Stimulated activated naive B cell treated with anti-CD40 and anti-IgM and Interleukin-4, amounts not matched to agents 10 μg/mL and 1 μg/mL and 100 μg/mL, for 72 hours (primary cell): Measurements from ENCODE around the gene TBCE.
"Not testable (repeated sequence)": the region's sequence is repeated elsewhere in the genome, so short reads cannot be mapped to it uniquely, and the experiment has no call there.

Experiments used
- ATAC-seq, 2 donors: fragments of 150-1000 bp; cut with Tn5 transposase; replicated peaks; 2 replicates each; pipeline ENCODE4 v1.10.0; 2021; ENCODE audit warnings: moderate library complexity in 1 of 2
- DNase-seq: peaks from one replicate; pipeline ENCODE4 v3.0.0; 2021
- H3K27ac Mint-ChIP-seq: one replicate; pipeline ENCODE4 v1.8.0; 2022; ENCODE audit warnings: mild to moderate bottlenecking, mixed read lengths
- H3K27me3 Mint-ChIP-seq, 2 donors: one replicate each; pipeline ENCODE4 v1.8.0; 2022; ENCODE audit warnings: mixed read lengths in 2 of 2
- H3K36me3 Mint-ChIP-seq, 2 donors: one replicate each; pipeline ENCODE4 v1.8.0; 2022; ENCODE audit warnings: mixed read lengths in 2 of 2, mild to moderate bottlenecking in 1 of 2
- H3K4me1 Mint-ChIP-seq, 2 donors: one replicate each; pipeline ENCODE4 v1.8.0; 2022; ENCODE audit warnings: mixed read lengths in 2 of 2, mild to moderate bottlenecking in 1 of 2
- H3K4me3 Mint-ChIP-seq, 2 donors: one replicate each; pipeline ENCODE4 v1.8.0; 2022; ENCODE audit warnings: mild to moderate bottlenecking in 2 of 2, mixed read lengths in 2 of 2, moderate library complexity in 1 of 2
- H3K9me3 Mint-ChIP-seq, 2 donors: one replicate each; pipeline ENCODE4 v1.8.0; 2022; ENCODE audit warnings: mixed read lengths in 2 of 2, mild to moderate bottlenecking in 1 of 2

TBCE gene

GRCh38 chr1:235336903-235337302 is 30.3 kb upstream of the TBCE start:
- Mint-ChIP-seq H3K27me3 (no peaks in the 10 kb centered on the region), H3K4me1 (peaks cover 8 to 21% of the 10 kb centered on the region in 2 donors), H3K9me3 (no peaks in the 10 kb centered on the region), H3K4me3 (peak overlapping the region; percentile 39 to 51), H3K27ac (peak overlapping the region; percentile 75), H3K36me3 (peaks cover 12 to 14% of the 10 kb centered on the region in 2 donors)
- ATAC-seq (peak; percentile 63 to 70), DNase-seq (no peak)

GRCh38 chr1:235339746-235340145 is 27.5 kb upstream of the TBCE start:
- DNase-seq (no peak), ATAC-seq (no peak)
- H3K9me3 Mint-ChIP-seq: no peaks in the 10 kb centered on the region
- H3K27ac Mint-ChIP-seq: peak overlapping the region; percentile 20
- peaks cover 22 to 28% of the 10 kb centered on the region in 2 donors for H3K36me3 Mint-ChIP-seq
- no peak overlapping the region for H3K4me3 Mint-ChIP-seq
- H3K4me1 Mint-ChIP-seq: peaks cover 6 to 8% of the 10 kb centered on the region in 2 donors
- H3K27me3 Mint-ChIP-seq: no peaks in the 10 kb centered on the region

GRCh38 chr1:235341334-235341733 is 25.9 kb upstream of the TBCE start:
- DNase-seq (no peak), ATAC-seq (no peak)
- no peak overlapping the region for H3K27ac Mint-ChIP-seq
- no peaks in the 10 kb centered on the region for H3K9me3 Mint-ChIP-seq
- no peak overlapping the region for H3K4me3 Mint-ChIP-seq
- H3K4me1 Mint-ChIP-seq: peaks cover 7 to 12% of the 10 kb centered on the region in 2 donors
- H3K36me3 Mint-ChIP-seq: peaks cover 28 to 35% of the 10 kb centered on the region in 2 donors
- H3K27me3 Mint-ChIP-seq: no peaks in the 10 kb centered on the region

GRCh38 chr1:235342039-235342438 is 25.2 kb upstream of the TBCE start:
- Mint-ChIP-seq H3K27ac (no peak overlapping the region), H3K4me3 (no peak overlapping the region), H3K36me3 (peaks cover 27 to 36% of the 10 kb centered on the region in 2 donors), H3K4me1 (peaks cover 2 to 6% of the 10 kb centered on the region in 2 donors), H3K27me3 (no peaks in the 10 kb centered on the region), H3K9me3 (no peaks in the 10 kb centered on the region)
- no peak for DNase-seq
- ATAC-seq: no peak

DNA sequence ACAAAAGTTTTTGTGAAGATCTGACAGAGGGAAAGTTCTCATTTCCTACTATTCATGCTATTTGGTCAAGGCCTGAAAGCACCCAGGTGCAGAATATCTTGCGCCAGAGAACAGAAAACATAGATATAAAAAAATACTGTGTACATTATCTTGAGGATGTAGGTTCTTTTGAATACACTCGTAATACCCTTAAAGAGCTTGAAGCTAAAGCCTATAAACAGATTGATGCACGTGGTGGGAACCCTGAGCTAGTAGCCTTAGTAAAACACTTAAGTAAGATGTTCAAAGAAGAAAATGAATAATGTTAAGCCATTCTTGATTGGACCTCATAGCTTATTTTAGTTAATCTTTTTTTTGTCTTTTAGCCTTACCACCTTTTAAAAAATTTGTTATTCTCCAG is 24.8 kb upstream of the TBCE start:
- H3K4me1 Mint-ChIP-seq: peaks cover 2 to 4% of the 10 kb centered on the region in 2 donors
- no peaks in the 10 kb centered on the region for H3K27me3 Mint-ChIP-seq
- DNase-seq (no peak), ATAC-seq (no peak)
- peaks cover 27 to 36% of the 10 kb centered on the region in 2 donors for H3K36me3 Mint-ChIP-seq
- H3K4me3 Mint-ChIP-seq: no peak overlapping the region
- H3K27ac Mint-ChIP-seq: no peak overlapping the region
- H3K9me3 Mint-ChIP-seq: no peaks in the 10 kb centered on the region

DNA sequence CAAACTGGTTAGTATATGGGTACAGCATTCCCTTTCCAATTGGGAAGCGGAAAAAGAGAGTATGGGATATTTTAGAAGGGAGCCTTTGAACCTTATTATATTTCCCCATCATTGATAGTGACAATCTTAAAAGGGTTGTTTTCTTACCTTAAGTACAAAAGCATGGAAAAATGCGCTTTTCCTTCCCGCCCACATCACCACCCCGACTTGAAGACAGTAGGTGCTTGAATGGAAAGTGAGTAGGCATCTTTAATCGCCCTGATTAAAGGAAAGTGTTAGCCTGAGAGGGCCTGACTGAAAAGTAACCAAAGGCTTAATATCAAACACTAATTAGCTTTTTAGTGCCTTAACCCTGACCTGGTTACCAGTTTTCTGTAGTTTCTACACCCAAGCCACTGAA is 23.5 kb upstream of the TBCE start:
- Mint-ChIP-seq H3K4me3 (no peak overlapping the region), H3K27me3 (no peaks in the 10 kb centered on the region), H3K36me3 (peaks cover 26 to 38% of the 10 kb centered on the region in 2 donors), H3K27ac (no peak overlapping the region), H3K4me1 (peaks cover 2 to 4% of the 10 kb centered on the region in 2 donors), H3K9me3 (no peaks in the 10 kb centered on the region)
- ATAC-seq: no peak
- no peak for DNase-seq

DNA sequence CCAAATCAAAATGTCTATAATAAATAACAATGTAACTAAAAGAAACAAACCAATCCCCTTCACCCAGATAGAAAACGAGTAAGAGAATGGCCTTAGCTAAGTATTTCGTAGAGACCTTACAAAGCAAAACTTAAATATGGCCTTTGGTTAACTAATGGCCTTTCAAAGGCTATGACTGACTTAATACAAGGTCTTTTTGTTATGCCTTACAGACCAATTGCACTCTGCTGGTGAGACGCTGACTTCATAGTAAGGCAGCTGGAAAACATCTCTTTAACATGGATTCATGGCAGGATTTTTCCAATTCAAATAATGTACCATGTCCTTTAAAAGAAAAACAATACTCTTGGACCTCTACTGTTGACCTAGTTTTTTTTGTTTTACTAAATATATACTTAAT is 15.8 kb upstream of the TBCE start:
- H3K27ac Mint-ChIP-seq: no peak overlapping the region
- H3K4me1 Mint-ChIP-seq: no peaks in the 10 kb centered on the region
- peaks cover 5 to 10% of the 10 kb centered on the region in 2 donors for H3K36me3 Mint-ChIP-seq
- H3K4me3 Mint-ChIP-seq: no peak overlapping the region
- H3K27me3 Mint-ChIP-seq: no peaks in the 10 kb centered on the region
- DNase-seq (no peak), ATAC-seq (no peak)
- no peaks in the 10 kb centered on the region for H3K9me3 Mint-ChIP-seq

DNA sequence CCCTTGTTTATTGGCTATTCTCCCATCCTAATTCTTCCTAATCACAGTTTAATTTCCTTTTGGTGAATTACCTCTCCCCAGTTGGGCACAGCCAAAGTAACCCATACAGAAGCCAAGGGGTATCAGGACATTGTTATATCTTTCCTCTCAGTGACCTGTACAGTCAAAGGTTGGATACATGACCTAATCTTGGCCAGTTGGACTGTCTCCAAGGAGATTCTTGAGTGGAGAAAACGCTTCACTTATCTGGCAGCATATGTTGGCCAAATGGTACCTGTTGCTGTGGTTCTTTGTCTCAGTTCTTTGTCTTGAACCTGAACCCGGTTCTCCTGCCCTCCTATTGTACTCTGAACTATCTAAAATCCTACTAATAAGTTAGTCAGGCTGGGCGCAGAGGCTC is 15.3 kb upstream of the TBCE start:
- H3K27ac Mint-ChIP-seq: no peak overlapping the region
- H3K9me3 Mint-ChIP-seq: no peaks in the 10 kb centered on the region
- DNase-seq (no peak), ATAC-seq (no peak)
- H3K36me3 Mint-ChIP-seq: peaks cover 2 to 7% of the 10 kb centered on the region in 2 donors
- H3K4me1 Mint-ChIP-seq: no peaks in the 10 kb centered on the region
- H3K27me3 Mint-ChIP-seq: no peaks in the 10 kb centered on the region
- no peak overlapping the region for H3K4me3 Mint-ChIP-seq

DNA sequence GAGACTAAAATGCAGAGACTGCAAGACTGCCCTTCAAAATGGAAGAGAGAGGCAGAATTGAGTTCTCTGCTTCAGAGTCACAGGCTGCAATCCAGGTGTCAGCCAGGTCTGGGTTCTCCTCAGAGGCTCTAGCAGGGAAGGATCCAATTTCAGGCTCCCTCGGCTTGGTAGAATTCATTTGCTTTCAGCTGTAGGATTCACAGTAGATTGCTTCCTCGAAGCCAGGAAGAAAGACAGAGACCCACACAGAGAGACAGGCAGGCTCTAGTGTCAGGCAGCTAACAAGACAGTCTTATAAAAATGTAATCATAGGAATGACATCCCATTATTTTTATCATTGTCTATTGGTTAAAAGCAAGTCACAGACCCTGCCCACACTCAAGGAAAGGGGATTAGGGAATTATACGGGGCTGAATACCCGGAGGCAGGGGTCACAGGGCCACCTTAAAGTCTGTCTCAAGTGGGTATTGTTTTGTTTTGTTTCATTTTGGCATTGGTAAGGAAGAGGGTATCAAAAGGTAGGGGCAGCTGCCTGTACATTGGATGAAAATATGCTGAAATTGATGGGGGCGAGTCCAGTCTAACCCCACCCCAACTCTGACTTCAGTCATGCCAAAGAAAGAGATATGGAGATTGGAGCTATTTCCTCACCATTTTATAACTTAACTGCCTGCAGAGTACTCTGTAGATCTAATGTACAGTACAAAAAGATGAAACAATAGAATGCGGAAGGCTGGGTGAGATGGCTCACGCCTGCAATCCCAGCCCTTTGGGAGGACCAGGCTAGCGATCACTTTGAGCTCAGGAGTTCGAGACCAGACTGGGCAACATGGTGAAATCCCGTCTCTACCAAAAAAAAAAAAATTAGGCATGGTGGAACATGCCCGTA is 9.5 kb upstream of the TBCE start:
- ATAC-seq: no peak
- no peak for DNase-seq
- H3K4me3 Mint-ChIP-seq: no peak overlapping the region
- no peaks in the 10 kb centered on the region for H3K27me3 Mint-ChIP-seq
- H3K27ac Mint-ChIP-seq: no peak overlapping the region
- H3K36me3 Mint-ChIP-seq: no peaks in the 10 kb centered on the region
- peaks cover 6 to 7% of the 10 kb centered on the region in 2 donors for H3K4me1 Mint-ChIP-seq
- no peaks in the 10 kb centered on the region for H3K9me3 Mint-ChIP-seq

DNA sequence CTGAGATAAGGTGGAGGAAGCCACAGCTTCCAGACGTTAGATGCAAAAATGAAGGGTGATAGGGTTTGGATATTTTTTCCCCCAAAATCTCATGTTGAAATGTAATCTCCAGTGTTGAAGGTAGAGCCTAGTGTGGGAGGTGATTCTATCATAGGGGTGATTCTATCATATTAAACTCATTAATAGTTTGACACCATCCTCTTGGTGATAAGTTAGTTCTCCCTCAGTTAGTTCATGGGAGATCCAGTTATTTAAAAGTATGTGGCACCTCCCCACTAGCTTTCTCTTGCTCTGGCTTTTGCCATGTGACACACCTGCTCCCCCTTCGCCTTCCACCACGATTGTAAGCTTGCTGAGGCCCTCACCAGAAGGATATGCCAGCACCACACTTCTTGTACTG is 8.3 kb upstream of the TBCE start:
- DNase-seq: no peak
- no peak for ATAC-seq
- H3K27me3 Mint-ChIP-seq: no peaks in the 10 kb centered on the region
- H3K36me3 Mint-ChIP-seq: no peaks in the 10 kb centered on the region
- peaks cover 6 to 7% of the 10 kb centered on the region in 2 donors for H3K4me1 Mint-ChIP-seq
- H3K27ac Mint-ChIP-seq: no peak overlapping the region
- H3K4me3 Mint-ChIP-seq: no peak overlapping the region
- no peaks in the 10 kb centered on the region for H3K9me3 Mint-ChIP-seq

- not testable (repeated sequence) for H3K27me3 Mint-ChIP-seq, H3K4me3 Mint-ChIP-seq, H3K36me3 Mint-ChIP-seq, H3K27ac Mint-ChIP-seq, DNase-seq, ATAC-seq, H3K9me3 Mint-ChIP-seq
- H3K4me1 Mint-ChIP-seq: peaks cover 13 to 32% of the 10 kb centered on the region in 2 donors
These were observed 3.0 kb upstream of the TBCE start for GRCh38 chr1:235364189-235364588.

DNA sequence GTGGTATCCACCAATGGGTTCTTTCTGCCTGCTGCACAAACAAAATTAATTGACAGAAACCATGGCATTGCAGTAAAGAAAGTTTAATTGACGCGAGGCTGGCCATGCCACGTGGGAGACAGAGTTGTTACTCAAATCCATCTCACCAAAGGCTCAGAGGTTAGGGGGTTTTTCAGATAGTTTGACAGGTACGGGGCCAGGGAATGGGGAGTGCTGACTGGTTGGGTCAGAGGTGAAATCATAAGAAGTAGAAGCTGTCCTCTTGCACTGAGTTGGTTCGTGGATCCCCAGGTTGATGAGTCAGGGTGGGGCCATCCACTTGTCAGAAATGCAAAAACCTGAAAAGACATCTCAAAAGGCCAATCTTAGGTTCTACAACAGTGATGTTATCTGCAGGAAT is 941 bp upstream of the TBCE start:
- Mint-ChIP-seq H3K4me3 (peak overlapping the region; percentile 74 to 99), H3K36me3 (peaks cover 5% of the 10 kb centered on the region in 2 donors)
- no peak for ATAC-seq

DNA sequence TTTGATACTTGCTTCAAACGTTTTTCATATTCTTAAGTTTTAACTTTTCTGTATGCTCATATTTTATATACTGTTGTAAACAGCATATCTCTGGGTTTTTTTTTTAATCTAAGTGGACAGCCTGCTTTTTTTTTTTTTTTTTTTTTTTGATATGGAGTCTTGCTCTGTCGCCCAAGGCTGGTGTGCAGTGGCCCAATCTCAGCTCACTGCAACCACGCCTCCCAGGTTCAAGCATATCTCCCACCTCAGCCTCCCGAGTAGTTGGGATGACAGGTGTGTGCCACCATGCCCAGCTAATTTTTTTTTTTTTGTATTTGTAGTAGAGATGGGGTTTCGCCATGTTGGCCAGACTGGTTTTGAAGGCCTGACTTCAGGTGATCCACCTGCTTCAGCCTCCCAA is 1.2 kb downstream of the TBCE start:
- peaks cover 6 to 11% of the 10 kb centered on the region in 2 donors for H3K36me3 Mint-ChIP-seq
- no peak for DNase-seq
- H3K9me3 Mint-ChIP-seq: no peaks in the 10 kb centered on the region
- peak overlapping the region; percentile 97 to 99 for H3K4me3 Mint-ChIP-seq
- no peak overlapping the region for H3K27ac Mint-ChIP-seq
- no peaks in the 10 kb centered on the region for H3K27me3 Mint-ChIP-seq
- peaks cover 14 to 32% of the 10 kb centered on the region in 2 donors for H3K4me1 Mint-ChIP-seq
- no peak for ATAC-seq

More for the DNA sequence above, 941 bp upstream of the TBCE start:
- peaks cover 13 to 33% of the 10 kb centered on the region in 2 donors for H3K4me1 Mint-ChIP-seq
- no peaks in the 10 kb centered on the region for H3K27me3 Mint-ChIP-seq
- H3K9me3 Mint-ChIP-seq: no peaks in the 10 kb centered on the region
- H3K27ac Mint-ChIP-seq: peak overlapping the region; percentile 52
- DNase-seq: no peak

GRCh38 chr1:235369802-235370201 is 2.6 kb downstream of the TBCE start:
- peaks cover 15 to 32% of the 10 kb centered on the region in 2 donors for H3K4me1 Mint-ChIP-seq
- no peaks in the 10 kb centered on the region for H3K27me3 Mint-ChIP-seq
- no peak overlapping the region for H3K27ac Mint-ChIP-seq
- ATAC-seq (no peak), DNase-seq (no peak)
- H3K4me3 Mint-ChIP-seq: no peak overlapping the region
- H3K36me3 Mint-ChIP-seq: peaks cover 9 to 15% of the 10 kb centered on the region in 2 donors
- H3K9me3 Mint-ChIP-seq: no peaks in the 10 kb centered on the region

- DNase-seq (no peak), ATAC-seq (no peak)
- Mint-ChIP-seq H3K9me3 (no peaks in the 10 kb centered on the region), H3K36me3 (peaks cover 21 to 33% of the 10 kb centered on the region in 2 donors), H3K4me3 (no peak overlapping the region), H3K4me1 (peaks cover 12 to 14% of the 10 kb centered on the region in 2 donors), H3K27me3 (no peaks in the 10 kb centered on the region), H3K27ac (no peak overlapping the region)
These were observed 8.8 kb downstream of the TBCE start for GRCh38 chr1:235375919-235376605.
